NCI-H1105 treated with DMSO at 0.1 percent for 48 hours (cell line): ENCODE results near the gene SH3BGRL2.
"Not testable (repeated sequence)": the region's sequence is repeated elsewhere in the genome, so short reads cannot be mapped to it uniquely, and the experiment has no call there.

Experiments
- DNase-seq: peaks from one replicate; lab custom pipeline; 2025; lab: John Stamatoyannopoulos, UW

Gene SH3BGRL2

DNA sequence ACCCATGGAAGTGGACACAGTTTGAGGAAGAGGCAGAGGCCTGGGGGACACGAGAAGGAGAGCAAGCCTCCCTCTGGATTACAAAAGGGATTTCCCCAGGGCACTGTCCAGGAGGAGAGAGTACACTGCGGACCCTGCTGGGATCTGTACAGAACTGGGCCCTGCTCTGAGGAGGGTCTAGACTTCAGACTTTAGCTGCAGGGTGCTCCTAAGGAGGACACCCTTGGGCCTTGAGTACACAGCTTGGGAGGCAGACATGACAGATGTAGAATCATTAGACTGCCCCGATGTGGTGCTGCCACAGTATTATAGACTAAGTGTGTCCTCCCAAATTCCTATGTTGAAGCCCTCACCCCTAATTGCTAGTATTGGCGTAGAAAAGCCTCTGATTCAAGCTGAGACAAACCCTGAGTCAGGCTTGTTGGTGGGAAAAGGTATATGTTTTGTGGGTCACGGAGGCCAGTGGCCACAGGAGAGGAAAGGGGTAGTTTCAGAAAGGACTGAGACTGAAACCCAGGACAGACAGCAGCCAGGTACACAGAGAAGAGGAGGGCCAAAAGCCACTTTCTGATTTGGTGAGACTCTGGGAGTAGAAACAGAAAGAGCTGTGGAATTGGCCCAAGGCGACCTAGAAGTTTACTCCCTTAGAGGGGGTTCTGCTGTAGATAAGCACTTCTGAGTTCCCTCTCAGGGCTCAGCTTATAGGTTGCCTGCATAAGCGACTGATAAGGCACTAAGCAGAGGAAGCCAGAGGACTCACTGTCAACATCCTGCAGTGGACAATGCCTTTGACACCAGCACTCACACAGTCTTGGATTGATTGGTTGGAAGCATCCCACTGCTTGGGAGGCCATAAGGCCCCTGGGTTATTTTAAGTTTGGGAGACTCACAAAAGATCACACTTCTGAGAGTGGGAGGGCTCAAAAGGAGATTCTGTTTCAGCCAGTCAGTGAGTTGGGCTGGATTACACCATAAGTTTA, 16.5 kb upstream of the SH3BGRL2 start:
- DNase-seq, result no peak

- peak; percentile 67 for DNase-seq
Measured at GRCh38 chr6:79617518-79617941, 13.6 kb upstream of the SH3BGRL2 start.

DNA sequence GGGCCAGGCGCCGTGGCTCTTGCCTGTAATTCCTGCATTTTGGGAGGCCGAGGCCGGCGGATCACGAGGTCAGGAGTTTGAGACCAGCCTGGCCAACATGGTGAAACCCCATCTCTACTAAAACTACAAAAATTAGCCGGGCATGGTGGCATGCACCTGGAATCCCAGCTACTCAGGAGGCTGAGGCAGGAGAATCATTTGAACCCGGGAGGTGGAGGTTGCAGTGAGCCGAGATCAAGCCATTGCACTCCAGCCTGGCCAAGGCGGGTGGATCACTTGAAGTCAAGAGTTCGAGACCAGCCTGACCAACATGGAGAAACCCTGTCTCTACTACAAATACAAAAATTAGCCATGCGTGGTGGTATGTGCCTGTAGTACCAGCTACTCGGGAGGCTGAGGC, 12.7 kb upstream of the SH3BGRL2 start:
- not testable (repeated sequence) for DNase-seq

GRCh38 chr6:79621579-79621978, 9.6 kb upstream of the SH3BGRL2 start:
- DNase-seq, result no peak

- no peak for DNase-seq
Measured at GRCh38 chr6:79622364-79622763, 8.8 kb upstream of the SH3BGRL2 start.

- no peak for DNase-seq
Measured at GRCh38 chr6:79623106-79623505, 8.0 kb upstream of the SH3BGRL2 start.

DNA sequence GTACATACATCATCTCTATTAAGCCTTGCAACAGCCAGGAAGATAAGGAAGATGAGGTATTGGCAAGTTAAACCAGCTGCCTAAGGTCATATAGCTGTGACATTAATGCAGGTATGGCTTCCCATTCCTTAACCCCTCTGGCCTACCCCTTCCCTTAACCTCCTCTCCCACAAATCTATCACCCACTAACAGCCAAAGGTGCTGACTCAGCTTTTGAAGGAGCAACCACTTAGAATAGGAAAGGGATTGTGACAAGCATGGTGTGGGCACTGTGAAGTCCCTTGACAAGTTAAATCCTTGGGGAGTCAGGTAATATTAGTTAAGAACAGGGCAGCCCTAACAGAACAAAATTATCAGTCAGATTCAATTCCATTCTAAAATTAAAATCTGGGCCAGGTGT, 5.4 kb upstream of the SH3BGRL2 start:
- no peak for DNase-seq

GRCh38 chr6:79626811-79627210, 4.3 kb upstream of the SH3BGRL2 start:
- DNase-seq, result no peak

DNA sequence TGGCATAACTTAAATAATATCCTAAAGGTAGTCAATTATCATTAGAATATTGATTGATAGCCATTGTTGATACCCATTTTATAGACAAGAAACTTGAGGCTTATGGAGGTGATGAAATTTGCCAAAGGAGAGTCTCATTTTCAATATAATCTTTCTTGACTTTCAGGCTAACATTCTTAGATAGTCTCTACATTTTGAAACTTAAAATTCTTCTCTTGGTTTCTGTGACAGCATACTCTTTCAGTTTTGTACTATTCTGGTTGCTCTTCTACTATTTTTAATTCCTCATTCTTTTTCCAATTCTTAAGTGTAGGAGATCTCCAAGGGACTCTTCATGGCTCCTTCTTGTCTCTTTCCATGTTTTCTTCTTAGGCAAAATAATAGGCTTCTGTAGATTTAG, 3.7 kb upstream of the SH3BGRL2 start:
- DNase-seq, result no peak

DNA sequence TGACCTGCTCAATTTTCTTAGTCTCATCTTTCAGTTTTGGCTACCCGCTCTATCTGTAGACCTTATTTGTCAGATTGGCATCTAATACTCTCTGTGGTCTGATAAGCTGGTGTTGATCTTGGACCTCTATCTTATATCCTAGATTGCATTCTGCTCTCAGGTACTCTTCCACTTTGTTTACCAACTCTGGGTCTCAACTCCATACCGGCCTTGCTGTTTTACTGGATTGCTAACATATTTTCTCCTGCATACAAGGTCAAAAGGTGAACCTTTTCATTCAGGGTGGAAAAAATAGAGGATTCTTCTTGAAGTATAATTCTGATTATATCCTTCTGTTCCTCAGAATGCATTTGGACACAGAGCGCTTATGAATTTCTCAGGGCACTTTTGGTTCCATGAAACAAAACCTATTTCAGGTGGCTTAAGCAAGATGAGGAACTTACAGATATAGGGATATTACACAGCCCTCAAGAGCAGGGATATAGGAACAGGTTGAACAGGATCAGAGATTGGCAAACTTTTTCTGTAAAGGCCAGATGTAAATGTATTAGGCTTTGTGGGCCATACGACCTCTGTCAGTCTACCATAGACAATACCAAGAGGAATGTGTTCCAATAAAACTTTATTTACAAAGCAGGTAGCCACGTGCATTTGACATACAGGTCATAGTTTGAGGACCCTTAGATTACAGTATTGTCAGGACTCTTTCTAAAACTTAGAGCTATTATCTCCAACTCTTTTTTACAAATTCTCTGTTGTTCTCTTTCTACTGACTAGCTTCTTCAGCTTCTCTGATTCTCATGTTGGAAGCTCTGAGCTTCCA, 2.5 kb upstream of the SH3BGRL2 start:
- no peak for DNase-seq

DNA sequence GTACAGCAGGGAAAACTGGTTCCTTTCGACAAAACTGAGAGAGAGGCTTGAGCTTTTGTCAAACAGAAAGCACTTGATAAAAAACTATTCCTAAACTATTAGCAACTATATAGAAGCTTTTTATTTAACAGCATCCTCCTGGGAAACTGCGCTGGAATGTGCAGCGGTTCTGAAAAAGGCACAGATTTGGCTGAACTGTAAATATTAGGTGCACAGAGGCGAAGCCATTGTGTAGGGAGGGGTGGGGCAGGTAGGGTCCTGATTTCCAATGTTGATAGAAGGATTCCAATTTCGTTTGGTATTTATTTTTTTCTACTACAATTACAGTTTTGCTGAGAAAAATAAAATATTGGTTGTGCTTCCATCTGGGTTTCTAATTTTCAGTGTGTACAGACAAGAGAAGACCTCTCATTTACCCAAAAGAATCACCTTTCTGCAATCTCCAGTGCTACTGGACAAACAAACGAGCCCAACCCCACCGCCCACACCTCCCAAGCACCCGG, 698 bp upstream of the SH3BGRL2 start:
- DNase-seq, result no peak

DNA sequence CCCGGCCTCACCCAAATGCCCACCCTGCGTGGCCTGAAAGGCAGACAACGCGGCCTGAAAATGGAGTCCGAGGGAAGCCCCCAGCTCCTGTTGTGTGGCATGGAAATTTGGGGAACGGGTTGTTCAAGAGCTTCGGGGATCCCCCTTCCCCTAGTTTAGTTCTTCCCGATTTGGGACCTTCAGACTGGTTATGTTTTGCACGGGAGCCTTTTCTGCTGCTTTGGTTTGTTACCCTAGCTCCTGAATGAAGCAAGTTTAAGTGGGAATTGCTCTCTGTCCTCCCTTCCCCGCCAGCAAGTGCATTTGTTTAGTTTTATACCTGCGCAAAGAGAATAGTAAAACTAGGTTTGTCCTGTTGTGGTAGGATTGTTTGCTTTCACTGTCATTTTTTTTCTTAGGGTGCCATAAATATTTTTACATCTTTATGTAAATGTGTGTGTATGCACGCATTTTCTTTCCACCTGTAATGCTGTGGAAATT, 604 bp downstream of the SH3BGRL2 start:
- DNase-seq, result peak; percentile 60

GRCh38 chr6:79632580-79632979, 1.5 kb downstream of the SH3BGRL2 start:
- DNase-seq, result peak; percentile 20

- DNase-seq, result no peak
Measured at GRCh38 chr6:79634491-79635231, 3.5 kb downstream of the SH3BGRL2 start.

GRCh38 chr6:79635232-79635543, 4.1 kb downstream of the SH3BGRL2 start:
- no peak for DNase-seq

- DNase-seq, result no peak
Measured at GRCh38 chr6:79636673-79637072, 5.5 kb downstream of the SH3BGRL2 start.

- peak; percentile 65 for DNase-seq
Measured at GRCh38 chr6:79640146-79641111, 9.3 kb downstream of the SH3BGRL2 start.

DNA sequence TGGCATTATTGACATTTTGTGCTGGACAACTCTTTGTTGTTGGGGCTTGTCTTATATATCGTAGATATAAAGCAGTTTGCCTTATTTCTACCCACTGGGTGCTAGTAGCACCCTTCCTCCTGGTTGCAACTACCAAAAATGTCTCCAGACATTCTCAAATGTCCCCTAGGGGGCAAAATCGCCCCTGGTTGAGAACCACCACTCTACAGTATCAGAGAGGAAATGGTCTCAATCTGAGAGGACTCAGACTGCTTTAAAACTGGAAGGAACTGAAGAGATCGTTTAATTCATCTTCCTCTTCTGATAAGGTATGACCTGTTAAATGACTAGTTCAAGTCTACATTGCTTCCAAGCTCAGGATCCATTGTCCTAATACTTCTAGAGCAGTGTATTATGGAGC, 14.9 kb downstream of the SH3BGRL2 start:
- DNase-seq, result no peak

- DNase-seq, result no peak
Measured at GRCh38 chr6:79646561-79646960, 15.4 kb downstream of the SH3BGRL2 start.

DNA sequence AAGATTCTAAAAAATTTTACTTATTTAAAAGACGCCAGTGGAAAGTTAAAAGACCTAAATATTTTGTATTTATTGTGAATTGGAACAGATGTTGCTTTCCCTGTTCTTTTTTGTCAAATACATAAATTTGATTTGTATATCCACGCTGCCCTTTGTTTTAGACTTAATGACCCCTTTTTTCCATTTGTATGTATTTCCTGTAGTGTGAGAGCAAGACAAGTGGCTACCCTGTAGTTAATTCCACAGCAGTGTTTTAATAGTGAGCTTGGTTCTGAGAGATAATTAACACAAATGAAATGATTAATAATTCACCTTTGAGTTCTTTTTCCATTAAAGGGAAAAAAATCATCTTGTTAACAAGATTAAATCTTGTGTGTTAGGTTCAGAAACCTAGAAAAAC, 16.6 kb downstream of the SH3BGRL2 start:
- no peak for DNase-seq

DNA sequence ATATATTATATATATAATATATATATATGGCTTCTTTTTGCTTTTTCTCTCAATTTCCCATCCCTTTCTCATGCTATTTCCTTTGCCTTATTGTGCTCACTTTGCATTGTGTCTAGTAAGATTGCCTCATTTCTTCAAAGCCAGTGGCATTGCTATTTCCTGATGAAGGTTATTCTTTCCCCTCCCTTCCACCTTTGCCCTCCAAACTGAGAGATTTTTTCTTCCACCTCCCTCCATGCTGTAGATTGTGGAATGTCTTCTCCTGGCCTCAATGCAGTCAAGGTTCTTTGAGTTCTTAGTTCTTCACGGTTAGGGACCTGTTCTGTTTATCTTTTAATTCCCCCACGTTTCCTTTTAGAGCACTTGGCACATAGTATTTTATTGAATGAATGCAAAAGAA, 17.2 kb downstream of the SH3BGRL2 start:
- DNase-seq, result no peak
